K562 (cell line): Measurements from ENCODE around the gene AKAP3. TPM values are rescaled to one million over a fixed set of nuclear protein-coding genes. Genes with fewer than 3 reads are reported as not detected.

Source experiments
- ATAC-seq: fragments of 200-7000 bp; cut with Tn5 transposase; 3 replicates; pipeline ENCODE4 v1.9.1; 2020; ENCODE audit warnings: moderate library complexity
- BruUV-seq: library from RNA; stranded (reverse); fragments of 400-500 nt; replicated peaks from 2 replicates; lab custom pipeline; 2021; lab: Mats Ljungman, UMichigan
- CTCF ChIA-PET: fragments of 300-600 bp; formaldehyde crosslinking; extraction: SDS; loops from one replicate; lab custom pipeline; 2021; ENCODE audit warnings: low intra/inter-chr PET ratio; lab: Yijun Ruan, JAX
- POLR2A ChIA-PET: fragments of 300-600, 350-650 bp; sonication (Branson Sonifier 250); formaldehyde crosslinking; extraction: SDS; loops from one replicate; lab custom pipeline; 2021; ENCODE audit warnings: antibody characterized with exemption, inconsistent platforms; lab: Yijun Ruan, JAX
- DNase-seq, 4 experiments: peaks; one replicate each; pipeline versions ENCODE4 v3.0.0 to v3.0.0-alpha.2; 2011 to 2018; ENCODE audit warnings: low spot score in 3 of 4, mixed read lengths in 3 of 4; ENCODE audit errors: extremely low read depth in 1 of 4
- FAIRE-seq: peaks from 2 replicates; lab custom pipeline; 2011; peaks lifted over from hg19 to GRCh38; lab: Jason Lieb, UNC
- H2AFZ ChIP-seq: 2 replicates; pipeline ENCODE4 v1.6.0; 2011; ENCODE audit warnings: low read depth, low read length, control low read depth, inconsistent platforms
- H3K27ac ChIP-seq: fragments of 200-600 bp; 3 replicates; pipeline ENCODE4 v1.8.0; 2011; ENCODE audit warnings: low read depth, mild to moderate bottlenecking, control low read depth, inconsistent platforms, low read length, moderate library complexity, mixed read lengths; ENCODE audit errors: extremely low read depth
- H3K27me3 ChIP-seq, 2 experiments: fragments of 300-600 bp in 1 of 2; 2 replicates in 1 of 2; 3 replicates in 1 of 2; pipeline versions ENCODE4 v1.6.0 to v1.8.0; 2011; ENCODE audit warnings: inconsistent platforms in 2 of 2, low read length in 2 of 2, mild to moderate bottlenecking in 1 of 2, mixed read lengths in 1 of 2, moderate library complexity in 1 of 2; ENCODE audit not compliant: control insufficient read depth in 2 of 2, insufficient read depth in 2 of 2
- H3K36me3 ChIP-seq: fragments of 300-600 bp; 3 replicates; pipeline ENCODE4 v1.8.0; 2011; ENCODE audit warnings: mild to moderate bottlenecking, low read length, inconsistent platforms; ENCODE audit not compliant: control insufficient read depth, insufficient read depth
- H3K4me1 ChIP-seq, 2 experiments: fragments of 200-600 bp in 1 of 2; replicated peaks in 1 of 2; 2 replicates in 1 of 2; 3 replicates in 1 of 2; pipeline versions ENCODE4 v1.5.1 to v1.8.0; 2011; ENCODE audit warnings: inconsistent platforms in 2 of 2, low read length in 2 of 2, mild to moderate bottlenecking in 1 of 2, mixed read lengths in 1 of 2, moderate library complexity in 1 of 2; ENCODE audit not compliant: control insufficient read depth in 2 of 2, insufficient read depth in 2 of 2
- H3K4me2 ChIP-seq: 2 replicates; pipeline ENCODE4 v1.6.1; 2011; ENCODE audit warnings: low read length, control low read depth, inconsistent platforms, mixed read lengths; ENCODE audit not compliant: insufficient read depth
- H3K4me3 ChIP-seq: fragments of 200-600 bp; sonication (generic), shearing (Covaris generic); 2 replicates; pipeline ENCODE4 v1.5.1; 2016; ENCODE audit warnings: control low read depth, inconsistent platforms
- H3K79me2 ChIP-seq: fragments of 200-600 bp; 3 replicates; pipeline ENCODE4 v1.8.0; 2011; ENCODE audit warnings: low read length, inconsistent platforms; ENCODE audit not compliant: control insufficient read depth, insufficient read depth
- H3K9ac ChIP-seq, 2 experiments: 2 replicates each; pipeline versions ENCODE4 v1.6.0 to v1.6.1; 2011; ENCODE audit warnings: low read depth in 2 of 2, low read length in 2 of 2, control low read depth in 1 of 2, inconsistent platforms in 1 of 2, mild to moderate bottlenecking in 1 of 2, mixed read lengths in 1 of 2; ENCODE audit not compliant: insufficient read depth in 1 of 2
- H3K9me1 ChIP-seq: one replicate; pipeline ENCODE4 v1.6.0; 2011; ENCODE audit warnings: inconsistent platforms, mild to moderate bottlenecking, low read length, moderate library complexity; ENCODE audit not compliant: control insufficient read depth, insufficient read depth
- H3K9me3 ChIP-seq: replicated peaks from 2 replicates; pipeline ENCODE4 v1.5.1; 2011; ENCODE audit warnings: low read depth, low read length, inconsistent platforms; ENCODE audit not compliant: control insufficient read depth, insufficient read depth
- H4K20me1 ChIP-seq: replicated peaks from 2 replicates; pipeline ENCODE4 v1.6.1; 2011; ENCODE audit warnings: low read length, inconsistent platforms, mixed read lengths; ENCODE audit not compliant: control insufficient read depth, insufficient read depth
- FUS ChIP-seq: fragments of 200-400 bp; formaldehyde crosslinking; optimal IDR thresholded peaks from 2 replicates; pipeline ENCODE3; 2017; ENCODE audit warnings: low read depth, low read length
- GABPB1 ChIP-seq: sonication (generic); formaldehyde crosslinking; IDR thresholded peaks from 2 replicates; pipeline ENCODE4 v1.8.0; 2022; ENCODE audit warnings: mild to moderate bottlenecking, missing genetic modification reagents
- HDAC2 ChIP-seq: fragments of 450-650 bp; IDR thresholded peaks from 2 replicates; pipeline ENCODE4 v1.6.1; 2016; ENCODE audit warnings: mild to moderate bottlenecking
- HIVEP1 ChIP-seq: fragments of 250-450 bp; sonication (Bioruptor Pico); IDR thresholded peaks from 2 replicates; pipeline ENCODE4 v1.4.0; 2020; ENCODE audit warnings: mild to moderate bottlenecking
- NONO ChIP-seq, 2 experiments: fragments of 200-400 bp in 1 of 2; fragments of 450-650 bp in 1 of 2; formaldehyde crosslinking in 1 of 2; IDR thresholded peaks; 2 replicates each; pipeline ENCODE4 v1.6.1; 2017; ENCODE audit warnings: low read depth in 2 of 2, mild to moderate bottlenecking in 2 of 2, moderate library complexity in 2 of 2, low read length in 1 of 2
- NR2C2 ChIP-seq, 2 experiments: fragments of 200-800 bp in 1 of 2; sonication (Bioruptor generic) in 1 of 2; sonication (generic) in 1 of 2; formaldehyde crosslinking in 1 of 2; IDR thresholded peaks; 2 replicates each; pipeline versions ENCODE4 v1.6.1 to v1.8.0; 2016 to 2022; ENCODE audit warnings: mild to moderate bottlenecking in 1 of 2, missing compliant biosample characterization in 1 of 2, missing genetic modification characterization in 1 of 2, missing genetic modification reagents in 1 of 2
- PHF21A ChIP-seq: fragments of 450-650 bp; IDR thresholded peaks from 2 replicates; pipeline ENCODE4 v1.6.1; 2017; ENCODE audit warnings: low read depth, borderline replicate concordance
- RUNX1 ChIP-seq: sonication (generic); IDR thresholded peaks from 2 replicates; pipeline ENCODE4 v1.6.1; 2016; ENCODE audit warnings: antibody characterized with exemption, low read depth
- ZKSCAN1 ChIP-seq: fragments of 150-350 bp; IDR thresholded peaks from 2 replicates; pipeline ENCODE4 v1.6.1; 2016; ENCODE audit warnings: low read depth, low read length
- ZNF347 ChIP-seq: fragments of 450-650 bp; formaldehyde crosslinking; IDR thresholded peaks from 2 replicates; pipeline ENCODE4 v1.4.0; 2020; ENCODE audit warnings: low read depth, mild to moderate bottlenecking, moderate library complexity
- ZNF695 ChIP-seq: fragments of 450-650 bp; formaldehyde crosslinking; IDR thresholded peaks from 2 replicates; pipeline ENCODE4 v1.4.0; 2020; ENCODE audit warnings: mild to moderate bottlenecking, moderate library complexity
- WGBS: fragments of 100-300 bp; shearing (Covaris generic); methylation state at CpG from one replicate; pipeline ENCODE4 v1.1.6; 2016; ENCODE audit warnings: low coverage, mixed read lengths; ENCODE audit not compliant: insufficient coverage; ENCODE audit errors: missing lambda C conversion rate; 5-methylcytosine and 5-hydroxymethylcytosine counted together
- in situ Hi-C: fragments of 300-500 bp; cut with MboI; formaldehyde crosslinking; loops from 4 replicates; pipeline ENCODE4 v1.15.0; 2018; ENCODE audit warnings: inconsistent platforms, mixed read lengths
- intact Hi-C: fragments of 100-400 bp; cut with micrococcal nuclease; formaldehyde crosslinking; loops from 2 replicates; pipeline ENCODE4 v1.14.2; 2022
- polyA plus RNA-seq, 8 experiments: library from polyadenylated mRNA; depleted of rRNA in 4 of 8; stranded (reverse) in 5 of 8; unstranded in 3 of 8; fragments of >200 nt; fragmentation: Nextera tagmentation in 2 of 8; fragmentation: Illumina TruSeq in 1 of 8; extraction: Ambion mirVana in 2 of 8; extraction: Trizol in 1 of 8; gene quantifications; 2 replicates each; pipeline versions ENCODE4 v1.2.1 to v1.2.3, GENCODE V29; 2011 to 2014; ENCODE audit warnings: inconsistent platforms in 1 of 8, missing spikeins in 1 of 8
- total RNA-seq, 7 experiments: library from RNA; depleted of rRNA in 6 of 7; stranded (reverse); fragments of >200 nt in 6 of 7; fragmentation: Illumina TruSeq in 2 of 7; extraction: Trizol in 2 of 7; gene quantifications; 2 replicates each; pipeline versions ENCODE4 v1.2.1 to v1.2.3, GENCODE V29; 2011 to 2021; ENCODE audit warnings: low replicate concordance in 1 of 7
- TF ChIP-seq, protein P1 (sequence below), 2 experiments: fragments of 450-650 bp; IDR thresholded peaks; 2 replicates each; pipeline ENCODE4 v1.6.1; 2016; ENCODE audit warnings: mild to moderate bottlenecking in 2 of 2, borderline replicate concordance in 1 of 2, low read depth in 1 of 2, moderate library complexity in 1 of 2
- TF ChIP-seq, protein P2 (sequence below): fragments of 250-450 bp; sonication (Bioruptor Pico); IDR thresholded peaks from 2 replicates; pipeline ENCODE4 v1.4.0; 2020; ENCODE audit warnings: mild to moderate bottlenecking, moderate library complexity, borderline replicate concordance

The AKAP3 gene
- total and polyA plus RNA-seq, 9 of the 15 experiments (the other 6 are each of a cell fraction or from before 2014, with no cell fraction given): 0.17 to 2.8 (median 0.43) TPM

DNA sequence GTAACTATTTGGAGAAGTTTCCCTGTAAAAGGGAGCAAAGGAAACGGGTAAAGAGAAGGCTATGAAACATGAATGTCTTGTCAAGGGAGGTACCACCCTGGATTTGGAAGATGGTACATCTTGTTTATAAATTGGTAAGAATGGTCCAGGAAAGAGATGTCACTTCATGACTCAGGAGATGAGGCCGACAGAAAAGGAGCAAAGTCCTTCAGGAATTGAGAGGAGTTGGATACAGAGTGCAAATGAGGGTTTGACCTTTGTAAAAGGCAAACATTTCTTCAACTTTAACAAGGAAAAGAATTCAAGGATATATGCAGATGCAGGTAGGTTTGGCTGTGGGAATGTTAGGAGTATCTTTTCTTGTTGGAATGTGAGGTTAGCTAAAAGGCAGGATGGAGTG lies 30.9 kb upstream of the AKAP3 start:
- ChIA-PET CTCF (no interaction called here), POLR2A (no interaction called here)
- TF ChIP-seq ZNF695 (CRISPR knock-in tag) (no peak), ZNF347 (CRISPR knock-in tag) (no peak), FUS (no peak), HIVEP1 (CRISPR knock-in tag) (no peak), ZKSCAN1 (no peak), RUNX1 (no peak), NONO (IDR thresholded peaks at IDR 0.05; ENCODE audit: low read depth in 2 of 2, low read length in 1 of 2) (no peak), GABPB1 (CRISPR knock-in tag) (no peak), HDAC2 (no peak), NR2C2 (CRISPR knock-in tag; IDR thresholded peaks at IDR 0.05) (no peak), NR2C2 (tag; IDR thresholded peaks at IDR 0.05) (no peak), PHF21A (no peak)
- TF ChIP-seq, protein P1, sequence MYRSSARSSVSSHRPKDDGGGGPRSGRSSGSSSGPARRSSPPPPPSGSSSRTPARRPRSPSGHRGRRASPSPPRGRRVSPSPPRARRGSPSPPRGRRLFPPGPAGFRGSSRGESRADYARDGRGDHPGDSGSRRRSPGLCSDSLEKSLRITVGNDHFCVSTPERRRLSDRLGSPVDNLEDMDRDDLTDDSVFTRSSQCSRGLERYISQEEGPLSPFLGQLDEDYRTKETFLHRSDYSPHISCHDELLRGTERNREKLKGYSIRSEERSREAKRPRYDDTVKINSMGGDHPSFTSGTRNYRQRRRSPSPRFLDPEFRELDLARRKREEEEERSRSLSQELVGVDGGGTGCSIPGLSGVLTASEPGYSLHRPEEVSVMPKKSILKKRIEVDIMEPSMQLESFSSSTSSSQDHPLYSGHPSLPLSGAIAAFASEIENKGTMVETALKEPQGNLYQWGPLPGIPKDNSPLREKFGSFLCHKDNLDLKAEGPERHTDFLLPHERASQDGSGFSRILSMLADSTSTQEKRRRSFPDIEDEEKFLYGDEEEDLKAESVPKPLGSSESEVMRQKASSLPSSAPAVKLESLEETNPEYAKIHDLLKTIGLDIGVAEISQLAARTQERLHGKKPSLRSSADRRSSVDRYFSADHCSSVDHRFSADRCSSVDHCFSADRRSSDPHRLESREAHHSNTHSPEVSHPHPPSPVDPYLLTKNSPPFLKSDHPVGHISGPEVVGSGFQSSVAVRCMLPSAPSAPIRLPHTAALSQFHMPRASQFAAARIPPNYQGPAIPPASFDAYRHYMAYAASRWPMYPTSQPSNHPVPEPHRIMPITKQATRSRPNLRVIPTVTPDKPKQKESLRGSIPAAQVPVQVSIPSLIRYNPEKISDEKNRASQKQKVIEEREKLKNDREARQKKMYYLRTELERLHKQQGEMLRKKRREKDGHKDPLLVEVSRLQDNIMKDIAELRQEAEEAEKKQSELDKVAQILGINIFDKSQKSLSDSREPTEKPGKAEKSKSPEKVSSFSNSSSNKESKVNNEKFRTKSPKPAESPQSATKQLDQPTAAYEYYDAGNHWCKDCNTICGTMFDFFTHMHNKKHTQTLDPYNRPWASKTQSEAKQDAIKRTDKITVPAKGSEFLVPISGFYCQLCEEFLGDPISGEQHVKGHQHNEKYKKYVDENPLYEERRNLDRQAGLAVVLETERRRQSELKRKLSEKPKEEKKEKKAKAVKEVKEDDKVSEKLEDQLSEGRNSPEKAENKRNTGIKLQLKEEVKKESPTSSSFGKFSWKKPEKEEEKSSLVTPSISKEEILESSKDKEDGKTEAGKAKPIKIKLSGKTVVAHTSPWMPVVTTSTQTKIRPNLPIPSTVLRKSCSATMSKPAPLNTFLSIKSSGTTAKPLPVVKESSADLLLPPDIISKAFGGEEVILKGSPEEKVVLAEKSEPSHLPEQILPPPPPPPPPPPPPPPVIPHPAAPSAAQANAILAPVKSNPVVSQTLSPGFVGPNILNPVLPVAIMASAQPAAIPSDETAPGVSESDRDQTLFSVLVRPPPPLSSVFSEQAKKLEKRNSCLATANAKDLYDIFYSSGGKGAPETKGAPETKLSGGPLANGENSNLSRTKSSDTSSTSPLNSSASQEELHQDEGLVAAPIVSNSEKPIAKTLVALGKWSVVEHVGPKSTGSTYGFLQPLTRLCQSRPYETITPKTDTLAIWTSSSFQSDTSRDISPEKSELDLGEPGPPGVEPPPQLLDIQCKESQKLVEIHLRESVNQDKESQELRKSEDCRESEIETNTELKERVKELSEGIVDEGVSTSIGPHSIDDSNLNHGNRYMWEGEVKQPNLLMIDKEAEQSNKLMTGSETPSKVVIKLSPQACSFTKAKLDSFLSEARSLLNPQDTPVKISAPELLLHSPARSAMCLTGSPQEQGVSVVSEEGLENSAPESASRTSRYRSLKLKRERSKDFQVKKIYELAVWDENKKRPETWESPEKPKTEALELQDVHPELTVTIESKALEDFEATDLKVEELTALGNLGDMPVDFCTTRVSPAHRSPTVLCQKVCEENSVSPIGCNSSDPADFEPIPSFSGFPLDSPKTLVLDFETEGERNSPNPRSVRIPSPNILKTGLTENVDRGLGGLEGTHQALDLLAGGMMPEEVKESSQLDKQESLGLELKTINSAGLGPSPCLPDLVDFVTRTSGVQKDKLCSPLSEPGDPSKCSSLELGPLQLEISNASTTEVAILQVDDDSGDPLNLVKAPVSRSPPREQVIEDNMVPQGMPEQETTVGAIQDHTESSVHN (IDR thresholded peaks at IDR 0.05; ENCODE audit: borderline replicate concordance in 1 of 2, low read depth in 1 of 2): no peak
- TF ChIP-seq, protein P2, sequence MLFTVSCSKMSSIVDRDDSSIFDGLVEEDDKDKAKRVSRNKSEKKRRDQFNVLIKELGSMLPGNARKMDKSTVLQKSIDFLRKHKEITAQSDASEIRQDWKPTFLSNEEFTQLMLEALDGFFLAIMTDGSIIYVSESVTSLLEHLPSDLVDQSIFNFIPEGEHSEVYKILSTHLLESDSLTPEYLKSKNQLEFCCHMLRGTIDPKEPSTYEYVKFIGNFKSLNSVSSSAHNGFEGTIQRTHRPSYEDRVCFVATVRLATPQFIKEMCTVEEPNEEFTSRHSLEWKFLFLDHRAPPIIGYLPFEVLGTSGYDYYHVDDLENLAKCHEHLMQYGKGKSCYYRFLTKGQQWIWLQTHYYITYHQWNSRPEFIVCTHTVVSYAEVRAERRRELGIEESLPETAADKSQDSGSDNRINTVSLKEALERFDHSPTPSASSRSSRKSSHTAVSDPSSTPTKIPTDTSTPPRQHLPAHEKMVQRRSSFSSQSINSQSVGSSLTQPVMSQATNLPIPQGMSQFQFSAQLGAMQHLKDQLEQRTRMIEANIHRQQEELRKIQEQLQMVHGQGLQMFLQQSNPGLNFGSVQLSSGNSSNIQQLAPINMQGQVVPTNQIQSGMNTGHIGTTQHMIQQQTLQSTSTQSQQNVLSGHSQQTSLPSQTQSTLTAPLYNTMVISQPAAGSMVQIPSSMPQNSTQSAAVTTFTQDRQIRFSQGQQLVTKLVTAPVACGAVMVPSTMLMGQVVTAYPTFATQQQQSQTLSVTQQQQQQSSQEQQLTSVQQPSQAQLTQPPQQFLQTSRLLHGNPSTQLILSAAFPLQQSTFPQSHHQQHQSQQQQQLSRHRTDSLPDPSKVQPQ: no peak

More for the DNA sequence above, 30.9 kb upstream of the AKAP3 start:
- Histone ChIP-seq H3K27ac (no peak overlapping the region), H2AFZ (no peak overlapping the region), H3K79me2 (no peaks in the 10 kb centered on the region), H3K4me1 (no peaks in the 10 kb centered on the region), H3K9me1 (no peaks in the 10 kb centered on the region), H3K9ac (no peak overlapping the region), H3K4me3 (no peak overlapping the region), H3K9me3 (no peaks in the 10 kb centered on the region), H3K27me3 (no peaks in the 10 kb centered on the region), H3K4me2 (no peak overlapping the region), H3K36me3 (peaks cover 27% of the 10 kb centered on the region; the same call in 1 of the 3 replicates), H4K20me1 (no peaks in the 10 kb centered on the region)
- 79% methylated on average over 2 of the region's 2 CpGs for WGBS
- in situ Hi-C loops: no loop called here
- no peak for FAIRE-seq
- no peak for DNase-seq
- BruUV-seq: no TSS peak
- intact Hi-C loops: no loop called here
- ATAC-seq: no peak
